OCI-LY1 (cell line): Measurements from ENCODE around the gene CRYBG1.

Source experiments
- EZH2 ChIP-seq: fragments of 200-600 bp; sonication (generic), shearing (Covaris generic); IDR thresholded peaks from 2 replicates; pipeline ENCODE4 v1.8.0; 2017; ENCODE audit warnings: borderline replicate concordance, mixed run types, mild to moderate bottlenecking, antibody characterized with exemption, low read length, moderate library complexity, mixed read lengths
- TF ChIP-seq, protein P1 (sequence below): fragments of 200-600 bp; sonication (generic), shearing (Covaris generic); IDR thresholded peaks from 2 replicates; pipeline ENCODE4 v1.5.1; 2017; ENCODE audit warnings: mild to moderate bottlenecking, antibody characterized with exemption, low read length, moderate library complexity, mixed read lengths

GRCh38 chr6:106522562-106523250 is 162.2 kb downstream of the CRYBG1 start:
- TF ChIP-seq, protein P1, sequence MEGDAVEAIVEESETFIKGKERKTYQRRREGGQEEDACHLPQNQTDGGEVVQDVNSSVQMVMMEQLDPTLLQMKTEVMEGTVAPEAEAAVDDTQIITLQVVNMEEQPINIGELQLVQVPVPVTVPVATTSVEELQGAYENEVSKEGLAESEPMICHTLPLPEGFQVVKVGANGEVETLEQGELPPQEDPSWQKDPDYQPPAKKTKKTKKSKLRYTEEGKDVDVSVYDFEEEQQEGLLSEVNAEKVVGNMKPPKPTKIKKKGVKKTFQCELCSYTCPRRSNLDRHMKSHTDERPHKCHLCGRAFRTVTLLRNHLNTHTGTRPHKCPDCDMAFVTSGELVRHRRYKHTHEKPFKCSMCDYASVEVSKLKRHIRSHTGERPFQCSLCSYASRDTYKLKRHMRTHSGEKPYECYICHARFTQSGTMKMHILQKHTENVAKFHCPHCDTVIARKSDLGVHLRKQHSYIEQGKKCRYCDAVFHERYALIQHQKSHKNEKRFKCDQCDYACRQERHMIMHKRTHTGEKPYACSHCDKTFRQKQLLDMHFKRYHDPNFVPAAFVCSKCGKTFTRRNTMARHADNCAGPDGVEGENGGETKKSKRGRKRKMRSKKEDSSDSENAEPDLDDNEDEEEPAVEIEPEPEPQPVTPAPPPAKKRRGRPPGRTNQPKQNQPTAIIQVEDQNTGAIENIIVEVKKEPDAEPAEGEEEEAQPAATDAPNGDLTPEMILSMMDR: no peak
- TF ChIP-seq EZH2: no peak
